K562 (cell line): Measurements from ENCODE around the gene TUBB6. TPM values are rescaled to one million over a fixed set of nuclear protein-coding genes. Genes with fewer than 3 reads are reported as not detected.

Experiments
- AFF4 ChIP-seq: sonication (generic); formaldehyde crosslinking; IDR thresholded peaks from 2 replicates; pipeline ENCODE4 v1.8.0; 2023; ENCODE audit warnings: mild to moderate bottlenecking, missing genetic modification reagents
- ARHGAP35 ChIP-seq: fragments of 450-650 bp; IDR thresholded peaks from 2 replicates; pipeline ENCODE4 v1.6.1; 2018; ENCODE audit not compliant: partially characterized antibody
- ARID3A ChIP-seq: IDR thresholded peaks from 2 replicates; pipeline ENCODE4 v1.6.1; 2012; ENCODE audit warnings: low read depth, low read length, improper control_type of control experiment, borderline replicate concordance
- CREBBP ChIP-seq: IDR thresholded peaks from one replicate; pipeline ENCODE4 v1.6.1; 2012; ENCODE audit warnings: low read depth, mild to moderate bottlenecking, control low read depth, inconsistent platforms, low read length
- CTCF ChIP-seq, 3 experiments: IDR thresholded peaks in 2 of 3; conservative IDR thresholded peaks in 1 of 3; 2 replicates each; pipeline ENCODE4 v1.5.1; 2011 to 2012; ENCODE audit warnings: low read length in 3 of 3, mild to moderate bottlenecking in 3 of 3, control low read depth in 2 of 3, improper control_type of control experiment in 1 of 3, inconsistent platforms in 1 of 3, low read depth in 1 of 3, mixed read lengths in 1 of 3, moderate library complexity in 1 of 3; ENCODE audit not compliant: insufficient read depth in 2 of 3
- GTF2A2 ChIP-seq: IDR thresholded peaks from 2 replicates; pipeline ENCODE4 v1.6.1; 2016; ENCODE audit warnings: mild to moderate bottlenecking, missing genetic modification characterization, missing compliant biosample characterization
- HDGF ChIP-seq: fragments of 450-650 bp; IDR thresholded peaks from 2 replicates; pipeline ENCODE4 v1.6.1; 2016
- HNRNPUL1 ChIP-seq: fragments of 200-400 bp; formaldehyde crosslinking; IDR thresholded peaks from 2 replicates; pipeline ENCODE4 v1.6.1; 2017; ENCODE audit warnings: low read length
- JUND ChIP-seq, 2 experiments: IDR thresholded peaks; 2 replicates in 1 of 2; 3 replicates in 1 of 2; pipeline ENCODE4 v1.6.1; 2011; ENCODE audit warnings: borderline replicate concordance in 2 of 2, low read depth in 2 of 2, low read length in 2 of 2, improper control_type of control experiment in 1 of 2, missing biosample characterization in 1 of 2, missing genetic modification characterization in 1 of 2, missing genetic modification reagents in 1 of 2
- LCOR ChIP-seq: sonication (generic); formaldehyde crosslinking; IDR thresholded peaks from 2 replicates; pipeline ENCODE4 v1.8.0; 2022; ENCODE audit warnings: mild to moderate bottlenecking, missing genetic modification reagents
- MTA3 ChIP-seq: fragments of 450-650 bp; formaldehyde crosslinking; IDR thresholded peaks from 2 replicates; pipeline ENCODE4 v1.6.1; 2017; ENCODE audit warnings: mild to moderate bottlenecking, borderline replicate concordance
- MXD1 ChIP-seq: fragments of 250-450 bp; sonication (Bioruptor Pico); IDR thresholded peaks from 2 replicates; pipeline ENCODE4 v1.8.0; 2021; ENCODE audit warnings: borderline replicate concordance, mild to moderate bottlenecking, moderate library complexity; ENCODE audit not compliant: poor library complexity, severe bottlenecking
- MXI1 ChIP-seq: IDR thresholded peaks from 2 replicates; pipeline ENCODE4 v1.6.1; 2011; ENCODE audit warnings: low read depth, mild to moderate bottlenecking, improper control_type of control experiment, low read length
- NELFE ChIP-seq: IDR thresholded peaks from 2 replicates; pipeline ENCODE4 v1.6.1; 2011; ENCODE audit warnings: mild to moderate bottlenecking; ENCODE audit not compliant: insufficient read depth, insufficient read length
- NFATC3 ChIP-seq: fragments of 450-650 bp; IDR thresholded peaks from 2 replicates; pipeline ENCODE4 v1.6.1; 2017; ENCODE audit warnings: mild to moderate bottlenecking
- PHF8 ChIP-seq: fragments of 200-600 bp; sonication (generic); IDR thresholded peaks from 2 replicates; pipeline ENCODE4 v1.6.1; 2012; ENCODE audit warnings: mixed run types, mild to moderate bottlenecking, inconsistent platforms, low read length, moderate library complexity, borderline replicate concordance
- PURB ChIP-seq: sonication (generic); formaldehyde crosslinking; IDR thresholded peaks from 2 replicates; pipeline ENCODE4 v1.9.0; 2021; ENCODE audit warnings: low read depth, mild to moderate bottlenecking, missing genetic modification reagents
- RBM17 ChIP-seq: fragments of 200-400 bp; formaldehyde crosslinking; IDR thresholded peaks from 2 replicates; pipeline ENCODE4 v1.6.1; 2017; ENCODE audit warnings: low read depth, mild to moderate bottlenecking, low read length, borderline replicate concordance
- ZNF263 ChIP-seq: sonication (generic); formaldehyde crosslinking; IDR thresholded peaks from 2 replicates; pipeline ENCODE4 v1.8.0; 2022; ENCODE audit warnings: mild to moderate bottlenecking, missing genetic modification reagents, borderline replicate concordance
- ZNF79 ChIP-seq: fragments of 250-450 bp; sonication (Bioruptor Pico); IDR thresholded peaks from 2 replicates; pipeline ENCODE4 v1.4.0; 2020; ENCODE audit warnings: low read depth, mild to moderate bottlenecking, moderate library complexity
- ZSCAN32 ChIP-seq: fragments of 450-650 bp; formaldehyde crosslinking; IDR thresholded peaks from 2 replicates; pipeline ENCODE4 v1.4.0; 2020; ENCODE audit warnings: mild to moderate bottlenecking, moderate library complexity
- polyA plus RNA-seq, 8 experiments: library from polyadenylated mRNA; depleted of rRNA in 4 of 8; stranded (reverse) in 5 of 8; unstranded in 3 of 8; fragments of >200 nt; fragmentation: Nextera tagmentation in 2 of 8; fragmentation: Illumina TruSeq in 1 of 8; extraction: Ambion mirVana in 2 of 8; extraction: Trizol in 1 of 8; gene quantifications; 2 replicates each; pipeline versions ENCODE4 v1.2.1 to v1.2.3, GENCODE V29; 2011 to 2014; ENCODE audit warnings: inconsistent platforms in 1 of 8, missing spikeins in 1 of 8
- total RNA-seq, 7 experiments: library from RNA; depleted of rRNA in 6 of 7; stranded (reverse); fragments of >200 nt in 6 of 7; fragmentation: Illumina TruSeq in 2 of 7; extraction: Trizol in 2 of 7; gene quantifications; 2 replicates each; pipeline versions ENCODE4 v1.2.1 to v1.2.3, GENCODE V29; 2011 to 2021; ENCODE audit warnings: low replicate concordance in 1 of 7

The TUBB6 gene
- total and polyA plus RNA-seq, 9 of the 15 experiments (the other 6 are each of a cell fraction or from before 2014, with no cell fraction given), result 43.9 to 404 (median 81.1) TPM

GRCh38 chr18:12283256-12283655 lies 24.8 kb upstream of the TUBB6 start (continued):
- TF ChIP-seq CTCF (IDR thresholded peaks at IDR 0.05 in 2 of 3, conservative IDR thresholded peaks at IDR 0.05 in 1 of 3; ENCODE audit: insufficient read depth in 2 of 3, low read depth in 1 of 3, low read length in 3 of 3) (peak; percentile 75 to 84 (median 84)), MXI1 (no peak), AFF4 (CRISPR knock-in tag) (no peak), NFATC3 (no peak), HDGF (no peak), ZNF263 (CRISPR knock-in tag) (0 out of 2 replicates have a peak, but pooled peaks have one; percentile 30), ZSCAN32 (CRISPR knock-in tag) (no peak), ARHGAP35 (no peak), ZNF79 (CRISPR knock-in tag) (no peak), MTA3 (no peak), GTF2A2 (tag) (no peak), CREBBP (no peak), ARID3A (no peak), RBM17 (no peak), PURB (CRISPR knock-in tag) (no peak), NELFE (no peak), LCOR (CRISPR knock-in tag) (no peak), MXD1 (no peak), PHF8 (no peak), HNRNPUL1 (no peak), JUND (IDR thresholded peaks at IDR 0.05; ENCODE audit: borderline replicate concordance, low read depth, low read length) (peak; percentile 31; the same call in 1 of the 2 replicates), JUND (tag; IDR thresholded peaks at IDR 0.05; ENCODE audit: borderline replicate concordance, low read depth, low read length) (no peak)
